GM12878 (cell line): ENCODE data around the gene NMNAT1. TPM values are rescaled to one million over a fixed set of nuclear protein-coding genes. Genes with fewer than 3 reads are reported as not detected.

Experiments
- ATAC-seq: fragments of 200-7000 bp; cut with Tn5 transposase; 3 replicates; pipeline ENCODE4 v1.9.1; 2020; ENCODE audit warnings: mild to moderate bottlenecking, moderate library complexity
- BruUV-seq: library from RNA; stranded (reverse); fragments of 400-500 nt; replicated peaks from 2 replicates; lab custom pipeline; 2021; lab: Mats Ljungman, UMichigan
- CTCF ChIA-PET: fragments of 300-600 bp; sonication (Branson Sonifier 250); formaldehyde crosslinking; extraction: SDS; loops from one replicate; lab custom pipeline; 2021; ENCODE audit warnings: inconsistent platforms; lab: Yijun Ruan, JAX
- POLR2A ChIA-PET: fragments of 350-600 bp; formaldehyde crosslinking; extraction: SDS; loops from one replicate; lab custom pipeline; 2021; ENCODE audit warnings: inconsistent platforms; lab: Charles Lee
- RAD21 ChIA-PET: fragments of 300-600 bp; sonication (Branson Sonifier 250); formaldehyde crosslinking; loops from one replicate; lab custom pipeline; 2023; ENCODE audit warnings: antibody characterized with exemption; ENCODE audit not compliant: unreplicated experiment; lab: Charles Lee
- SMC1A ChIA-PET: fragments of 300-600 bp; sonication (Branson Sonifier 250); formaldehyde crosslinking; loops from one replicate; lab custom pipeline; 2023; ENCODE audit not compliant: unreplicated experiment, uncharacterized antibody; lab: Charles Lee
- DNase-seq: peaks from one replicate; pipeline ENCODE4 v3.0.0-alpha.2; 2011; ENCODE audit warnings: low read depth, low spot score
- FAIRE-seq: peaks from 3 replicates; lab custom pipeline; 2011; peaks lifted over from hg19 to GRCh38; lab: Jason Lieb, UNC
- H2AFZ ChIP-seq: 2 replicates; pipeline ENCODE4 v1.6.0; 2011; ENCODE audit warnings: low read depth, low read length, control low read depth; ENCODE audit not compliant: control insufficient read depth
- H3K27ac ChIP-seq: 2 replicates; pipeline ENCODE4 v1.5.1; 2011; ENCODE audit warnings: control low read depth; ENCODE audit not compliant: control insufficient read depth, insufficient read depth
- H3K27me3 ChIP-seq, 2 experiments: replicated peaks in 1 of 2; 2 replicates each; pipeline versions ENCODE4 v1.6.0 to v1.6.1; 2011; ENCODE audit warnings: low read length in 1 of 2; ENCODE audit not compliant: control insufficient read depth in 2 of 2, insufficient read depth in 2 of 2
- H3K36me3 ChIP-seq, 2 experiments: 2 replicates each; pipeline ENCODE4 v1.5.1; 2011; ENCODE audit warnings: low read length in 1 of 2; ENCODE audit not compliant: control insufficient read depth in 2 of 2, insufficient read depth in 2 of 2
- H3K4me1 ChIP-seq: 2 replicates; pipeline ENCODE4 v1.6.1; 2011; ENCODE audit warnings: mild to moderate bottlenecking, low read length, moderate library complexity, mixed read lengths; ENCODE audit not compliant: control insufficient read depth, insufficient read depth
- H3K4me2 ChIP-seq: 2 replicates; pipeline ENCODE4 v1.6.0; 2011; ENCODE audit warnings: control low read depth; ENCODE audit not compliant: control insufficient read depth, insufficient read depth
- H3K4me3 ChIP-seq: fragments of 200-600 bp; sonication (generic); 2 replicates; pipeline ENCODE4 v1.5.1; 2016
- H3K79me2 ChIP-seq: 2 replicates; pipeline ENCODE4 v1.6.0; 2011; ENCODE audit warnings: low read length; ENCODE audit not compliant: control insufficient read depth, insufficient read depth
- H3K9ac ChIP-seq: 2 replicates; pipeline ENCODE4 v1.8.0; 2011; ENCODE audit warnings: low read length, control low read depth, mixed read lengths; ENCODE audit not compliant: control insufficient read depth, insufficient read depth
- H3K9me3 ChIP-seq: replicated peaks from 3 replicates; pipeline ENCODE4 v1.5.1; 2011; ENCODE audit warnings: mild to moderate bottlenecking, low read length; ENCODE audit not compliant: control insufficient read depth, insufficient read depth
- H4K20me1 ChIP-seq: 2 replicates; pipeline ENCODE4 v1.6.0; 2011; ENCODE audit not compliant: control insufficient read depth, insufficient read depth
- IRF3 ChIP-seq: fragments of 450-650 bp; IDR thresholded peaks from 2 replicates; pipeline ENCODE4 v1.6.1; 2014; ENCODE audit warnings: mild to moderate bottlenecking
- NR2C1 ChIP-seq: fragments of 450-650 bp; IDR thresholded peaks from 2 replicates; pipeline ENCODE4 v1.6.1; 2017; ENCODE audit warnings: antibody characterized with exemption, mild to moderate bottlenecking, moderate library complexity
- PBX3 ChIP-seq: IDR thresholded peaks from 2 replicates; pipeline ENCODE4 v1.6.1; 2011; ENCODE audit warnings: mild to moderate bottlenecking, low read depth, low read length, moderate library complexity; ENCODE audit not compliant: insufficient replicate concordance
- SMARCA5 ChIP-seq: fragments of 450-650 bp; IDR thresholded peaks from 2 replicates; pipeline ENCODE4 v1.6.1; 2017; ENCODE audit warnings: mild to moderate bottlenecking
- SRF ChIP-seq, 2 experiments: IDR thresholded peaks; 2 replicates each; pipeline ENCODE4 v1.6.1; 2011; ENCODE audit warnings: low read depth in 2 of 2, low read length in 2 of 2, mild to moderate bottlenecking in 1 of 2, moderate library complexity in 1 of 2
- SUZ12 ChIP-seq: fragments of 200-600 bp; sonication (generic); IDR thresholded peaks from one replicate; pipeline ENCODE4 v1.6.1; 2018; ENCODE audit warnings: antibody characterized with exemption, mild to moderate bottlenecking; ENCODE audit not compliant: unreplicated experiment
- TAF1 ChIP-seq: IDR thresholded peaks from 2 replicates; pipeline ENCODE4 v1.6.1; 2011; ENCODE audit warnings: mild to moderate bottlenecking, low read depth, low read length, borderline replicate concordance
- TARDBP ChIP-seq: IDR thresholded peaks from 2 replicates; pipeline ENCODE4 v1.6.1; 2016; ENCODE audit warnings: borderline replicate concordance
- WGBS: methylation state at CpG from one replicate; pipeline ENCODE4 v1.1.6; 2016; ENCODE audit warnings: low lambda C conversion rate; ENCODE audit not compliant: insufficient replicate concordance, insufficient coverage; ENCODE audit errors: missing lambda C conversion rate; 5-methylcytosine and 5-hydroxymethylcytosine counted together
- in situ Hi-C: fragments of 300-500 bp; cut with MboI; formaldehyde crosslinking; loops from 9 replicates; pipeline ENCODE4 v1.14.3; 2018; ENCODE audit warnings: mixed read lengths
- intact Hi-C: fragments of 100-400 bp; cut with micrococcal nuclease; formaldehyde crosslinking; loops from one replicate; pipeline ENCODE4 v1.14.2; 2022; ENCODE audit not compliant: unreplicated experiment
- polyA plus RNA-seq, 11 experiments: library from polyadenylated mRNA; depleted of rRNA in 4 of 11; unstranded in 6 of 11; stranded (reverse) in 5 of 11; fragments of >200 nt; fragmentation: Nextera tagmentation in 4 of 11; fragmentation: Illumina TruSeq in 1 of 11; extraction: Ambion mirVana in 4 of 11; extraction: Trizol in 1 of 11; gene quantifications; 1 replicate in 1 of 11; 2 replicates in 10 of 11; pipeline versions ENCODE4 v1.2.1 to v1.2.3, GENCODE V29; 2011 to 2016; ENCODE audit warnings: inconsistent platforms in 2 of 11, missing spikeins in 2 of 11, low read depth in 1 of 11
- total RNA-seq, 4 experiments: library from RNA; depleted of rRNA in 3 of 4; stranded (reverse); fragments of >200 nt in 3 of 4; fragmentation: Illumina TruSeq in 1 of 4; extraction: Trizol in 1 of 4; gene quantifications; 2 replicates each; pipeline versions ENCODE4 v1.2.1 to v1.2.3, GENCODE V29; 2013 to 2021

The NMNAT1 gene
- total and polyA plus RNA-seq, 10 of the 15 experiments (the other 5 are each of a cell fraction or from before 2014, with no cell fraction given), result 7.2 to 16.7 (median 11.7) TPM

GRCh38 chr1:9917901-9918300 is 25.4 kb upstream of the NMNAT1 start:
- Histone ChIP-seq H3K9ac (no peak overlapping the region), H3K4me2 (no peak overlapping the region), H3K36me3 (no peaks in the 10 kb centered on the region), H3K27me3 (no peaks in the 10 kb centered on the region), H4K20me1 (no peaks in the 10 kb centered on the region), H3K79me2 (no peaks in the 10 kb centered on the region), H3K4me1 (no peaks in the 10 kb centered on the region), H3K27ac (no peak overlapping the region), H3K9me3 (no peaks in the 10 kb centered on the region), H3K4me3 (no peak overlapping the region), H2AFZ (no peak overlapping the region)
- ATAC-seq (no peak), FAIRE-seq (no peak), DNase-seq (no peak)
- TF ChIP-seq SRF (IDR thresholded peaks at IDR 0.05; ENCODE audit: low read depth in 2 of 2, low read length in 2 of 2) (no peak), PBX3 (no peak), NR2C1 (no peak), SUZ12 (no peak), TAF1 (no peak), TARDBP (no peak), IRF3 (no peak), SMARCA5 (no peak)
- intact Hi-C loops (no loop called here), in situ Hi-C loops (no loop called here)
- BruUV-seq, result no TSS peak
- ChIA-PET RAD21 (no interaction called here), CTCF (interaction anchor here (0.5 to 3.3 kb wide), 3 partner anchors 24 to 359 kb away, joined by 4 to 10 read pairs (median 4); no protein-coding TSS in a partner anchor), SMC1A (interaction anchor here (1.3 kb wide), 1 partner anchor 43 kb away, joined by 3 read pairs; no protein-coding TSS in a partner anchor), POLR2A (interaction anchor here (0.7 kb wide), 1 partner anchor 40 kb away, joined by 3 read pairs; no protein-coding TSS in a partner anchor)
- 0% methylated on average over 1 of the region's 1 CpG for WGBS
